Activated CD8-positive, alpha-beta T cell treated with anti-CD3 and anti-CD28 coated beads for 36 hours (primary cell): ENCODE data around the gene KRTAP10-3. TPM values are rescaled to one million over a fixed set of nuclear protein-coding genes. Genes with fewer than 3 reads are reported as not detected.
"Not testable (repeated sequence)": the region's sequence is repeated elsewhere in the genome, so short reads cannot be mapped to it uniquely, and the experiment has no call there.

Experiments
- ATAC-seq: fragments of 200-7000 bp; cut with Tn5 transposase; one replicate; pipeline ENCODE4 v1.10.0; 2021; ENCODE audit warnings: mild to moderate bottlenecking, moderate library complexity
- CTCF ChIA-PET: fragments of 350-600 bp; sonication (Branson Sonifier 250); formaldehyde crosslinking; loops from one replicate; lab custom pipeline; 2021; ENCODE audit warnings: antibody characterized with exemption; lab: Charles Lee
- POLR2A ChIA-PET: fragments of 350-600 bp; sonication (Branson Sonifier 250); formaldehyde crosslinking; loops from one replicate; lab custom pipeline; 2021; ENCODE audit warnings: antibody characterized with exemption; lab: Charles Lee
- DNase-seq: peaks from one replicate; pipeline ENCODE4 v3.0.0-alpha.2; 2020
- H3K27ac Mint-ChIP-seq: one replicate; pipeline ENCODE4 v1.8.0; 2021; ENCODE audit warnings: mild to moderate bottlenecking, mixed read lengths
- H3K27me3 Mint-ChIP-seq: one replicate; pipeline ENCODE4 v1.8.0; 2021; ENCODE audit warnings: mixed read lengths
- H3K36me3 Mint-ChIP-seq: one replicate; pipeline ENCODE4 v1.8.0; 2021; ENCODE audit warnings: low read depth, mixed read lengths
- H3K4me1 Mint-ChIP-seq: one replicate; pipeline ENCODE4 v1.8.0; 2021; ENCODE audit warnings: low read depth, mixed read lengths
- H3K4me3 Mint-ChIP-seq: one replicate; pipeline ENCODE4 v1.8.0; 2021; ENCODE audit warnings: mild to moderate bottlenecking, moderate library complexity, mixed read lengths
- H3K9me3 Mint-ChIP-seq: one replicate; pipeline ENCODE4 v1.8.0; 2021; ENCODE audit warnings: mixed read lengths
- intact Hi-C: fragments of 100-400 bp; cut with micrococcal nuclease; formaldehyde crosslinking; loops from one replicate; pipeline ENCODE4 v1.10.0; 2022
- total RNA-seq, 2 experiments: library from RNA; stranded (reverse); gene quantifications; one replicate each; pipeline ENCODE4 v1.2.3, GENCODE V29; 2021
- TF ChIP-seq, protein P1 (sequence below): fragments of 200-600 bp; IDR thresholded peaks from one replicate; pipeline ENCODE4 v1.8.0; 2022; ENCODE audit warnings: antibody characterized with exemption, mild to moderate bottlenecking

KRTAP10-3 gene
- total RNA-seq, 2 experiments from 2014 or later = not detected

DNA sequence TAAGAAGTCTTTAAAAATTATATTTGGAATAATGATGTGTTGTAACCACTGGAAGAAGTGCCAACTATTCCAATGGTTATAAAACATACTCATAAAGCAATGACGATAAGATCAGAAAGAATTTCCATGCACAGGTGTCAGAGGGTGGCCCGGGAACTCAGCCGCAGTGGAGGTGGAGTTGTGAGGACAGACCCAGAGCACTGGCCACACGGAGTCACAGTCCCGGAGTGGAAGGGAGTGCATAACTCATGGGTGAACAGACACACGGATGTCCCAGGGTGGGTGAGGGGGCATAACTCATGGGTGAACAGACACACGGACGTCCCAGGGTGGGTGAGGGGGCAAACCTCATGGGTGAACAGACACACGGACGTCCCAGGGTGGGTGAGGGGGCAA, 17.4 kb upstream of the KRTAP10-3 start:
- H3K4me3 Mint-ChIP-seq = no peak overlapping the region
- ChIA-PET POLR2A (no interaction called here), CTCF (no interaction called here)
- DNase-seq (no peak), ATAC-seq (no peak)
- H3K9me3 Mint-ChIP-seq = peaks cover 21% of the 10 kb centered on the region
- H3K36me3 Mint-ChIP-seq = peaks cover 9% of the 10 kb centered on the region
- intact Hi-C loops = no loop called here
- H3K27me3 Mint-ChIP-seq = peaks cover 3% of the 10 kb centered on the region
- H3K27ac Mint-ChIP-seq = no peak overlapping the region
- no peaks in the 10 kb centered on the region for H3K4me1 Mint-ChIP-seq
- TF ChIP-seq, protein P1, sequence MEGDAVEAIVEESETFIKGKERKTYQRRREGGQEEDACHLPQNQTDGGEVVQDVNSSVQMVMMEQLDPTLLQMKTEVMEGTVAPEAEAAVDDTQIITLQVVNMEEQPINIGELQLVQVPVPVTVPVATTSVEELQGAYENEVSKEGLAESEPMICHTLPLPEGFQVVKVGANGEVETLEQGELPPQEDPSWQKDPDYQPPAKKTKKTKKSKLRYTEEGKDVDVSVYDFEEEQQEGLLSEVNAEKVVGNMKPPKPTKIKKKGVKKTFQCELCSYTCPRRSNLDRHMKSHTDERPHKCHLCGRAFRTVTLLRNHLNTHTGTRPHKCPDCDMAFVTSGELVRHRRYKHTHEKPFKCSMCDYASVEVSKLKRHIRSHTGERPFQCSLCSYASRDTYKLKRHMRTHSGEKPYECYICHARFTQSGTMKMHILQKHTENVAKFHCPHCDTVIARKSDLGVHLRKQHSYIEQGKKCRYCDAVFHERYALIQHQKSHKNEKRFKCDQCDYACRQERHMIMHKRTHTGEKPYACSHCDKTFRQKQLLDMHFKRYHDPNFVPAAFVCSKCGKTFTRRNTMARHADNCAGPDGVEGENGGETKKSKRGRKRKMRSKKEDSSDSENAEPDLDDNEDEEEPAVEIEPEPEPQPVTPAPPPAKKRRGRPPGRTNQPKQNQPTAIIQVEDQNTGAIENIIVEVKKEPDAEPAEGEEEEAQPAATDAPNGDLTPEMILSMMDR = no peak

DNA sequence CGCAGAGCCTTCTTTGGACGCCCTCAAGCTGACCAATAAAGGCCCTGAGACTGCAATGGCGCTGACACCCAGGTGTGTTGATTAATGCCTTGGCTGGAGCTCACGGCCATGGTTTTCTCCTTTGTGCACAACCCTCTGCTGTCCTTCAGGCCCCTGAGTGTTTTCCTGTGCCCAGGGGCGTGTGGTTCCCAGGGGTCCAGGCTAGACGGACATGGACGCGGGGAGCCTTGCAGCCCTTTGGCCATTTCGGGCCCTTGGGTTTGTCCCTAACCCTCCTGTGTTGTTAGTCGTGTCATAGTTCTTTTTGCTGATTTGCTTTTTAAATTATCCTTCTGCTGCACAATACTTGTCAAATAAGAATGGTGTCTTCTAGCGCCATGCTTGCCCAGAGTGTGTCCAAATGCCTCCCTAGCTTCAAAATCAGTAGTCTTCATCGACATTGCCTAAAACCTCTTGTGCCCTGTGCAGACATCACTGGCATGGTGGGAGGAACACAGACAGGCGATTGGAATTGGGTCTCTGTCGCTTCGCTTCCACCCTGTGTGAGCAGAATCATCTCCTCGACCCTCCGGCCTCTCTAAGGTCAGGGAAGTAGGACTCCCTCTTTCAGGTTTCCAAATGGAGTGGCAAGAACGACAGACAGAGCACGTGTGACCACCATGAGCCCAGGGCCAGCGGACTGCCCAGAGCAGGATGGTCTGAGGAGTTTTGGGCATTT, 16.9 kb upstream of the KRTAP10-3 start:
- H3K4me3 Mint-ChIP-seq = no peak overlapping the region
- ATAC-seq = no peak
- H3K9me3 Mint-ChIP-seq = peaks cover 18% of the 10 kb centered on the region
- TF ChIP-seq, protein P1 = no peak
- no peak for DNase-seq
- H3K4me1 Mint-ChIP-seq = no peaks in the 10 kb centered on the region
- intact Hi-C loops = no loop called here
- H3K27me3 Mint-ChIP-seq = peaks cover 3% of the 10 kb centered on the region
- H3K36me3 Mint-ChIP-seq = peaks cover 9% of the 10 kb centered on the region
- ChIA-PET POLR2A (no interaction called here), CTCF (interaction anchor here (1.1 kb wide), 1 partner anchor 9 kb away, joined by 4 read pairs; no protein-coding TSS in a partner anchor)
- no peak overlapping the region for H3K27ac Mint-ChIP-seq

DNA sequence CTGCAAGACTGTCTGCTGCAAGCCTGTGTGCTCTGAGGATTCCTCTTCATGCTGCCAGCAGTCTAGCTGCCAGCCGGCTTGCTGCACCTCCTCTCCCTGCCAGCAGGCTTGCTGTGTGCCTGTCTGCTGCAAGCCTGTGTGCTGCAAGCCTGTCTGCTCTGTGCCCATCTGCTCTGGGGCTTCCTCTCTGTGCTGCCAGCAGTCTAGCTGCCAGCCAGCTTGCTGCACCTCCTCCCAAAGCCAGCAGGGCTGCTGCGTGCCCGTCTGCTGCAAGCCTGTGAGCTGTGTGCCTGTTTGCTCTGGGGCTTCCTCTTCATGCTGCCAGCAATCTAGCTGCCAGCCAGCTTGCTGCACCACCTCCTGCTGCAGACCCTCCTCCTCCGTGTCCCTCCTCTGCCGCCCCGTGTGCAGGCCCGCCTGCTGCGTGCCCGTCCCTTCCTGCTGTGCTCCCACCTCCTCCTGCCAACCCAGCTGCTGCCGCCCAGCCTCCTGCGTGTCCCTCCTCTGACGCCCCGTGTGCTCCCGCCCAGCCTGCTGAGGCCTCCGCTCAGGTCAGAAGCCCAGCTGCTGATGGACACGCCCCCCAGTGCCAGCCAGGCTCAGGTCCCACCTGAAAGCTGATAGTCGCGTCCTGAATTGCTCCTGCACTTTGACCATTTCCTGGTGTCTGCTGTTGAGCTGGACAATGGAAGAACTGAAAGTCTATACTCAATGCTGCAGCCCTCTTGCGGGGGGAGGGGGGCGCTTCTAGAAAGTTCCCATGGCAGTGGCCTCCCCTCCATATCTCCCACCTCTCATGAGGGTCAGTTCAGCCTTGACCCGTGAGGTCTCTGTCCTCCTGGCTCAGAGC, 16.1 kb upstream of the KRTAP10-3 start:
- ATAC-seq (peak; percentile 17), DNase-seq (no peak)
- Mint-ChIP-seq H3K4me3 (no peak overlapping the region), H3K9me3 (peaks cover 15% of the 10 kb centered on the region), H3K4me1 (no peaks in the 10 kb centered on the region), H3K36me3 (peaks cover 9% of the 10 kb centered on the region), H3K27ac (no peak overlapping the region), H3K27me3 (peaks cover 3% of the 10 kb centered on the region)
- ChIA-PET POLR2A (no interaction called here), CTCF (interaction anchor here (1.1 kb wide), 1 partner anchor 10 kb away, joined by 4 read pairs; no protein-coding TSS in a partner anchor)
- TF ChIP-seq, protein P1 = no peak
- intact Hi-C loops = no loop called here

DNA sequence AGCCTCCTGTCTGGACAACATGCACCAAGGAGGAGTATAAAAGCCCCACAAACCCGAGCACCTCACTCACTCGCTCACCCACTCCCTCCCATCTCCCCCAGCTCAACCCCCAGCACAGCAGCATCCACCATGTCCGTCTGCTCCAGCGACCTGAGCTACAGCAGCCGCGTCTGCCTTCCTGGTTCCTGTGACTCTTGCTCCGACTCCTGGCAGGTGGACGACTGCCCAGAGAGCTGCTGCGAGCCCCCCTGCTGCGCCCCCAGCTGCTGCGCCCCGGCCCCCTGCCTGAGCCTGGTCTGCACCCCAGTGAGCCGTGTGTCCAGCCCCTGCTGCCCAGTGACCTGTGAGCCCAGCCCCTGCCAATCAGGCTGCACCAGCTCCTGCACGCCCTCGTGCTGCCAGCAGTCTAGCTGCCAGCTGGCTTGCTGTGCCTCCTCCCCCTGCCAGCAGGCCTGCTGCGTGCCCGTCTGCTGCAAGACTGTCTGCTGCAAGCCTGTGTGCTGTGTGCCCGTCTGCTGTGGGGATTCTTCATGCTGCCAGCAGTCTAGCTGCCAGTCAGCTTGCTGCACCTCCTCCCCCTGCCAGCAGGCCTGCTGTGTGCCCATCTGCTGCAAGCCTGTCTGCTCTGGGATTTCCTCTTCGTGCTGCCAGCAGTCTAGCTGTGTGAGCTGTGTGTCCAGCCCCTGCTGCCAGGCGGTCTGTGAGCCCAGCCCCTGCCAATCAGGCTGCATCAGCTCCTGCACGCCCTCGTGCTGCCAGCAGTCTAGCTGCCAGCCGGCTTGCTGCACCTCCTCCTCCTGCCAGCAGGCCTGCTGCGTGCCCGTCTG, 15.2 kb upstream of the KRTAP10-3 start, which contains the start of gene KRTAP10-4:
Gene KRTAP10-4, plus strand, starts transcription at position 100 of the 827 bp plus-strand sequence. Its CDS starts 30 bp downstream, at position 130.
- H3K27ac Mint-ChIP-seq, H3K4me1 Mint-ChIP-seq, H3K4me3 Mint-ChIP-seq, H3K36me3 Mint-ChIP-seq, POLR2A ChIA-PET, H3K27me3 Mint-ChIP-seq, ATAC-seq, DNase-seq, intact Hi-C loops, CTCF ChIA-PET: not testable (repeated sequence)
- peaks cover 15% of the 10 kb centered on the region for H3K9me3 Mint-ChIP-seq

DNA sequence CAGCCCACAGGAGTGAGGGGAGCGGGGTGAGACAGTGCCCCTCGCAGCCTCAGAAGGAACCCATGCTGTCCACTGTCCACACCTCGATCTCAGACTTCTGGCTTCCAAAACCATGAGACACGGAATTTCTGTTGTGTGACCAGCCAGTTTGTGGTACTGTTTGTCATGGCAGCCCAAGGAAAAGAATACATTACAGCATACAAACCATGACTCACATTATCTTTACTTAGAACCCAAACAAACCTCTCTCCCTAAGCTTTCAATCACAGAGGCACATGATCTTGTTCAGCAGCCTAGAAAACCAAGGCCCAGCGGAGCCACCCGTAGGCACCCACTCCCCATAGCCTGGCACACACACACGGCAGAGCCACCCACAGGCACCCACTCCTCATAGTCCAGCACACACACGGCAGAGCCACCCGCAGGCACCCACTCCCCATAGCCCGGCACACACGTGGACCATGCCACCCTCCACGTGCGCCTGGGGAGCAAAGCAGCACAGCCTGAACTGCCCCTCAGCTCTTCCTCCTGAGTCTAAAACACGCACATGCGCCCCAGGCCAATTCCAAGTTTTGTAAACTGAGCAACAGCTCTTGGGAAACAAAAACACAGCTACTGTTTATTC, 14.5 kb upstream of the KRTAP10-3 start:
- POLR2A ChIA-PET = no interaction called here
- ATAC-seq (no peak), DNase-seq (no peak)
- Mint-ChIP-seq H3K27me3 (peaks cover 3% of the 10 kb centered on the region), H3K36me3 (peaks cover 9% of the 10 kb centered on the region), H3K9me3 (peaks cover 15% of the 10 kb centered on the region), H3K27ac (no peak overlapping the region), H3K4me1 (no peaks in the 10 kb centered on the region), H3K4me3 (no peak overlapping the region)
- intact Hi-C loops = no loop called here
- TF ChIP-seq, protein P1 = no peak
- CTCF ChIA-PET = no interaction called here
